Sigmoid colon (tissue), 7 donors: ENCODE data around the gene SSBP4. TPM values are rescaled to one million over a fixed set of nuclear protein-coding genes. Genes with fewer than 3 reads are reported as not detected.

ENCODE experiments used
- DNase-seq: peaks from one replicate; pipeline ENCODE4 v3.0.0-alpha.2; 2019
- H3K27ac ChIP-seq, 4 donors: fragments of 200-600 bp; sonication (generic); one replicate each; pipeline ENCODE4 v1.5.1; 2016 to 2019; ENCODE audit warnings: mild to moderate bottlenecking in 1 of 4
- H3K27me3 ChIP-seq, 3 donors: fragments of 200-600 bp; sonication (generic); one replicate each; pipeline ENCODE4 v1.5.1; 2019; ENCODE audit warnings: mild to moderate bottlenecking in 1 of 3
- H3K36me3 ChIP-seq, 4 donors: fragments of 200-600 bp; sonication (generic); one replicate each; pipeline ENCODE4 v1.5.1; 2016 to 2019
- H3K4me1 ChIP-seq, 4 donors: fragments of 200-600 bp; sonication (generic); one replicate each; pipeline ENCODE4 v1.5.1; 2017 to 2019
- H3K4me3 ChIP-seq, 4 donors: fragments of 200-600 bp; sonication (generic); one replicate each; pipeline ENCODE4 v1.5.1; 2017 to 2019; ENCODE audit warnings: mild to moderate bottlenecking in 2 of 4, moderate library complexity in 1 of 4
- H3K9me3 ChIP-seq, 4 donors: fragments of 200-600 bp in 3 of 4; sonication (generic) in 3 of 4; one replicate each; pipeline versions ENCODE4 v1.5.1 to v1.6.1; 2013 to 2019
- CTCF ChIP-seq, 4 experiments: fragments of 450-650 bp in 3 of 4; fragments of 200-600 bp in 1 of 4; IDR thresholded peaks; one replicate each; pipeline ENCODE4 v1.5.1; 2016 to 2019; ENCODE audit warnings: antibody characterized with exemption in 4 of 4, mild to moderate bottlenecking in 3 of 4, moderate library complexity in 2 of 4
- EP300 ChIP-seq, 4 donors: sonication (generic); formaldehyde crosslinking; IDR thresholded peaks; one replicate each; pipeline ENCODE4 v1.6.1; 2017; ENCODE audit warnings: antibody characterized with exemption in 4 of 4
- POLR2A ChIP-seq, 2 donors: fragments of 450-650 bp; IDR thresholded peaks; one replicate each; pipeline ENCODE4 v1.6.1; 2016; ENCODE audit warnings: antibody characterized with exemption in 2 of 2, mild to moderate bottlenecking in 2 of 2, moderate library complexity in 2 of 2
- POLR2AphosphoS5 ChIP-seq, 4 donors: sonication (generic); formaldehyde crosslinking; IDR thresholded peaks; one replicate each; pipeline ENCODE4 v1.6.1; 2017; ENCODE audit warnings: antibody characterized with exemption in 4 of 4
- WGBS, 2 donors: extraction: QIAGEN DNeasy Blood & Tissue Kit; methylation state at CpG; one replicate each; pipeline ENCODE4 v1.1.7; 2013; 5-methylcytosine and 5-hydroxymethylcytosine counted together
- intact Hi-C: fragments of 100-400 bp; cut with DNase I; formaldehyde crosslinking; loops from one replicate; pipeline ENCODE4 v1.15.1; 2023
- polyA plus RNA-seq, 3 donors: library from polyadenylated mRNA; stranded (reverse); fragments of 200-250 nt; gene quantifications; one replicate each; pipeline ENCODE4 v1.2.3, GENCODE V29; 2013
- total RNA-seq, 4 donors: library from RNA; depleted of rRNA; stranded (reverse); fragments of >200 nt; gene quantifications; one replicate each; pipeline ENCODE4 v1.1.0, GENCODE V29; 2016
- donor health status: healthy with polysubstance abuse.
- donor health status: Bipolar disorder and iron deficiency.
- donor health status: healthy.

Gene SSBP4
- total and polyA plus RNA-seq, 7 donors: 13.9 to 71.4 (median 52.4) TPM

GRCh38 chr19:18452386-18452785 is 33.2 kb downstream of the SSBP4 start:
- peaks cover 0 to 28% (median 22%) of the 10 kb centered on the region in 4 donors for H3K4me1 ChIP-seq
- H3K9me3 ChIP-seq: no peaks in the 10 kb centered on the region
- no peak overlapping the region for H3K27ac ChIP-seq
- DNase-seq: no peak
- TF ChIP-seq POLR2A (IDR thresholded peaks at IDR 0.05): no peak
- TF ChIP-seq CTCF (IDR thresholded peaks at IDR 0.05): no peak
- TF ChIP-seq POLR2AphosphoS5 (IDR thresholded peaks at IDR 0.05): no peak
- TF ChIP-seq EP300 (IDR thresholded peaks at IDR 0.05): no peak
- H3K36me3 ChIP-seq: peaks cover 9 to 55% (median 29%) of the 10 kb centered on the region in 4 donors
- no peaks in the 10 kb centered on the region for H3K27me3 ChIP-seq
- 83 to 86% methylated on average over 3 of the region's 3 CpGs for WGBS, 2 donors
- H3K4me3 ChIP-seq: no peak overlapping the region
- intact Hi-C loops: loop anchor here (5.0 to 10.0 kb wide), 2 partner anchors 52 to 120 kb away; partner anchors contain the start of gene UBA52

GRCh38 chr19:18453269-18454024 is 34.2 kb downstream of the SSBP4 start:
- H3K4me3 ChIP-seq: no peak overlapping the region
- peaks cover 9 to 51% (median 27%) of the 10 kb centered on the region in 4 donors for H3K36me3 ChIP-seq
- no peaks in the 10 kb centered on the region for H3K27me3 ChIP-seq
- no peaks in the 10 kb centered on the region for H3K9me3 ChIP-seq
- intact Hi-C loops: loop anchor here (5.0 to 10.0 kb wide), 2 partner anchors 51 to 119 kb away; partner anchors contain the start of gene UBA52
- WGBS, 2 donors: 65 to 81% methylated on average over 10 of the region's 10 CpGs
- no peak for DNase-seq
- TF ChIP-seq EP300 (IDR thresholded peaks at IDR 0.05) (no peak), POLR2A (IDR thresholded peaks at IDR 0.05) (no peak), POLR2AphosphoS5 (IDR thresholded peaks at IDR 0.05) (no peak), CTCF (IDR thresholded peaks at IDR 0.05) (no peak)
- H3K27ac ChIP-seq: no peak overlapping the region
- H3K4me1 ChIP-seq: peaks cover 0 to 38% (median 31%) of the 10 kb centered on the region in 4 donors

- WGBS, 2 donors: 91 to 92% methylated on average over 4 of the region's 4 CpGs
- H3K27me3 ChIP-seq: no peaks in the 10 kb centered on the region
- no peaks in the 10 kb centered on the region for H3K9me3 ChIP-seq
- H3K4me1 ChIP-seq: peaks cover 0 to 56% (median 46%) of the 10 kb centered on the region in 4 donors
- TF ChIP-seq CTCF (IDR thresholded peaks at IDR 0.05) (no peak), POLR2AphosphoS5 (IDR thresholded peaks at IDR 0.05) (no peak), EP300 (IDR thresholded peaks at IDR 0.05) (no peak), POLR2A (IDR thresholded peaks at IDR 0.05) (no peak)
- H3K4me3 ChIP-seq: no peak overlapping the region
- DNase-seq: no peak
- peak overlapping the region; percentile 67 to 92 (median 87) for H3K27ac ChIP-seq
- intact Hi-C loops: loop anchor here (5.0 to 10.0 kb wide), 3 partner anchors 49 to 391 kb away; partner anchors contain the start of gene REX1BD
- peaks cover 0 to 34% (median 11%) of the 10 kb centered on the region in 4 donors for H3K36me3 ChIP-seq
Observed at GRCh38 chr19:18456279-18456678, 37.1 kb downstream of the SSBP4 start.

GRCh38 chr19:18456974-18457373 is 37.8 kb downstream of the SSBP4 start:
- WGBS, 2 donors: 79 to 89% methylated on average over 9 of the region's 9 CpGs
- Histone ChIP-seq H3K4me1 (peaks cover 0 to 58% (median 49%) of the 10 kb centered on the region in 4 donors), H3K4me3 (no peak overlapping the region), H3K27ac (peak overlapping the region; percentile 67 to 92 (median 87)), H3K9me3 (no peaks in the 10 kb centered on the region), H3K36me3 (peaks cover 0 to 33% (median 10%) of the 10 kb centered on the region in 4 donors), H3K27me3 (no peaks in the 10 kb centered on the region)
- intact Hi-C loops: loop anchor here (5.0 to 10.0 kb wide), 3 partner anchors 48 to 390 kb away; partner anchors contain the start of gene REX1BD
- peak; percentile 93 for DNase-seq
- TF ChIP-seq EP300 (IDR thresholded peaks at IDR 0.05): no peak
- TF ChIP-seq POLR2AphosphoS5 (IDR thresholded peaks at IDR 0.05): peak in 1 of 4 donors; percentile 28
- no peak for TF ChIP-seq CTCF (IDR thresholded peaks at IDR 0.05)
